HuH-7.5 (cell line): ENCODE results near the gene EHMT1.

Experiments used
- DNase-seq: peaks from one replicate; pipeline ENCODE4 v3.0.0; 2011; ENCODE audit warnings: low spot score

Gene EHMT1

GRCh38 chr9:137741330-137741729, 122.5 kb downstream of the EHMT1 start:
- DNase-seq = no peak

DNA sequence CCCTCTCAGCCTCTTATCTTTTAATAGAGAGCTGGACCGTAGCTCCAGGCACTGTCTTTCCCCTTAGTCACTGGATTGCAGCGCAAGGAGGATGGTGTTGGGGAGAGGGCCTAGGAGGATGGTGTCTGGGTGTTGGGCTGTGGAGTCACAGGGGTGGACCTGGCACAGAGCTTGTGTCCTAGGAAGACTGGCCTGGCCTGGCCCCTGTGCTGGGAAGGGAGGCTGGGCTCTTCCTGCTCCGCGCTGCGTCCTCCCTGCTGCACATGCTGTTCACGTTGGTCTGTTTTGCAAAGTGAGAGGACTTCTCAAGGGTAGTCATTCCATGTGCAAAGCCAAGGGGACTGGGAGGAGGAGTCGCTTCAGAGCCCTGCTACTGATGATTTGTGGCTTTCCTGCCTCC, 123.9 kb downstream of the EHMT1 start:
- DNase-seq = no peak

GRCh38 chr9:137743695-137744094, 124.9 kb downstream of the EHMT1 start:
- DNase-seq = no peak

DNA sequence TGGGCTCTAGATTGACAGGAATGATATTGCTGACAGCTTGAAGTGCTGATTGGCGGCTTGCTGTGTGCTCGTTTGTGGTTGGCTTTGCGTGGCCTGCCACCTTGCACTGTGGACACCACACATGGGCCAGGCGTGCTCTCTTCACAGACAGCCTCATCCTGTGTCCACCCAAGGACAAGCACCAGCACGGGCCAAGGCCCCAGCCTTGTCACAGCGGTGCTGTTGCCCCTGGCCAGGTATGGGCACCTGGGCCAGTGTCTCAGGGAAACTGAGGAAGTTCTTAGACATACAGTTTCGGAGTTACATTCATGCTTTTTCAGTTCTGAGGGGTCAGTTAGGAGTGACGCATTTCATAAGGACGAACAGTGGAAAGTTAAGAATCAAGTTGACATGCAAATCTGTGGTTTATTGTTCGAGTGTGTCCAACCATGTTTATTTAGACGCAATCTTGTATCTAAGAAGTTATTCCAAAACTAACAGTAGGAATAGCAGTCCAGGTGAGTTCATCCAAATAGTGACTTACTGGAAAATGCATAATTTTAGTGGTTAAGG, 125.9 kb downstream of the EHMT1 start:
- DNase-seq = no peak

DNA sequence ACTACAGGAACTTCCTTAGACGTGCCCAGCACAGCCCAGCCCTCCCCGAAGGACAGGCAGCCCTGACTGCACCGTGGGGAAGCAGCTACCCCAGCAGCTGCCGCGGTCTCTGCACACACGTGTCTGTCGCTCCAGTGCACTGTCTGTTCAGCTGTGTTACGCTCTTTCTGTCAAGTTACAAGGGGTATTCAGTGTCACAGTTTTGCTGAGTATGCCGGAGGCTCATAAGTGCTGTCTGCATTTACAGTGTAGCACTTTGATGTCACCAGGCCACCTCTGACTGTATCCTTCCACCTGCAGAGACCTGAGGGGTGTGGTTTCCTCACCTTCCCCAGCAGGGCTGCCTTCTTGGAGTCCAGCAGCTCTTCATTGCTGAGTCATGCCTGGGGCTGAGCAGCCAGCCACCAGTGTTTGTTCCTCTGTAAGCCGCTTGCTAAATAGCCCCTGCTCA, 126.8 kb downstream of the EHMT1 start:
- peak; percentile 32 for DNase-seq

DNA sequence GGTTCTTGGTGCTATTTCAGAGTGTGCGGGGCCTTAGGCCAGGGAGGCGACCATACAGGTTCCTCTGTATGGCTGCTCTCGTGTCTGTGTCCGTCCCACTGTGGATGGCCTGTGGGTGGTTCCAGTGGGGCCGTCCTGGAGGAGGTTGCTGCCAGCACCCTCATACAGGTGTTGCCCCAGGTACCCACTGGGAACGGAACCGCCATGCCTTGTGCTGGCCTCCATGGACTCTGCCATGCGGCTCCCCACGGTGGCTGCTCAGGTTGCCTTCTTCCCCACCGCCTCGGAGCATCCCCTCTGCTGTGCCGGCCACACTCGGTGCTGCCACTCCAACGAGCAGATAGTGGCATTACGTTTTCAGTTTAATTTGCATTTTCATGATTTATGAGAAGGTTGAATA, 129.5 kb downstream of the EHMT1 start:
- DNase-seq = no peak

- no peak for DNase-seq
These were observed 129.9 kb downstream of the EHMT1 start for GRCh38 chr9:137748741-137749140.

- DNase-seq = no peak
These were observed 130.7 kb downstream of the EHMT1 start for GRCh38 chr9:137749511-137749910.

GRCh38 chr9:137750007-137750406, 131.2 kb downstream of the EHMT1 start:
- DNase-seq = no peak

- no peak for DNase-seq
These were observed 131.8 kb downstream of the EHMT1 start for GRCh38 chr9:137750566-137750965.

DNA sequence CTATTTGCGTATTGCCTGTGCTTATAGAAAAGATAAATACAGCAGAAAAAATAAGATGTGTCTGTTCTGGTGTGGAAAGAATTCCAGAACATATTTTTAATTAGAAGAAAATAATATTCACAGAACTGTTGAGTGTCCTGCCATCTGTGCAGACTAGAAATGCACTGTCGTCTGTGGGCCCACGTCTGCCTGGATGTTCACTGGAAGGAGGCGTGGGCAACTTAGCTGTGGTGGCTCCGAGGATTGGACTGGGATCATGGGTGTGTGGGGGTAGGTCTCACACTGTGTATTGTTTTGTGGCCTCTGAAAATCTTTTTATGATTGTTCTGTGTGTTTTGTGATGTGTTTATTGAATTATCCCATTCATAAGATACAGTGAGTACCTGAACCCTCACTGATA, 132.8 kb downstream of the EHMT1 start:
- DNase-seq = no peak

GRCh38 chr9:137752426-137752825, 133.6 kb downstream of the EHMT1 start:
- DNase-seq = no peak

GRCh38 chr9:137753192-137753765, 134.5 kb downstream of the EHMT1 start:
- DNase-seq = no peak

DNA sequence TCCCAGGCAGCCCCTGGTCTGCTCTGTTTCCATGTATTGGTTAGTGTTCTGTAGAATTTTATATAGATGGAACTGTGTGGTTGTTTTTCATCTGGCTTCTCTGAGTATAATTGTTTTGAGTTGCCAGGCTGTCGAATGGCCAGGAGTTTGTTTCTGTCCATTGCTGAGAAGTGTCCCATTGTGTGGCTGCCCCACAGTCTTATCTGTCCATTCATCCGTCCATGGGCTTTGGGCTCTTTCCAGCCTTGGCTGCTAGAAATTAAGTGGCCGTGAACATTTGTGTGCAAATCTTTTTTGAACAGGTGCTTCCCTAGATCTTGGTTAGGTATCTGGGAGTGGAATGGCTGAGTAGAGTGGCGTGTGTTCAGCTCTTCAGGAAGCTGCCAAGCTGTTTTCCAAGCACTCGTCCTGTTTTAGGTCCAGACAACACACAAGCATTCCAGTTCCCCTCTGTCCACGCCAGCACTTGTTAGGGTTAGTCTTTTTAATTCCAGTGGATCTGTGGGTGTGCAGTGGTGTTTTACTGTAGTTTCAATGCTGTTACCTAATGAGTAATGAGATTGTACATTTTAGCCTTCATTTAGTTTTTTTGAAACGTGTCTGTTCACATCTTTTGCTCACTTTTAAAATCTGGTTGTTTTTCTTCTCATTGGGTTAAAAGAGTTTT, 136.6 kb downstream of the EHMT1 start:
- DNase-seq = no peak

- no peak for DNase-seq
These were observed 137.4 kb downstream of the EHMT1 start for GRCh38 chr9:137756045-137756744.

DNA sequence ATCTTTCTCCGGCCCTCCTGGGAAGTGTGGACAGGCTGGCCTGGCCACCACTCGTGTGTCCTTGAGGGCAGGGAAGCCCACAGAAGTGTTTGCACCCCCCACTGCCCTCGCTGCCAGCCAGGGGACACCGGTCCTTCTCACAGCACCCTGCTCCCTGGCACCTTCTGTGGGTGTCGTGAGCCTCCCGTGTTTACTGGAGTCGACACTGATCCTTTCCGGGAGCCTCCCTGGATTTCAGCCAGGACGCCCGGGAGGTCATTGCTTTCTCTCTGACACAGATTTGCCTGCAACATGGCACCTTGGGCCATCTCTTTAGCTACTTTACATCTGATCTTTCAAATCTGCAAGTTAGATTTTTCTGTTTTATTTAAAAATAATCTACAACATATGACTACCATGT, 138.3 kb downstream of the EHMT1 start:
- DNase-seq = no peak

DNA sequence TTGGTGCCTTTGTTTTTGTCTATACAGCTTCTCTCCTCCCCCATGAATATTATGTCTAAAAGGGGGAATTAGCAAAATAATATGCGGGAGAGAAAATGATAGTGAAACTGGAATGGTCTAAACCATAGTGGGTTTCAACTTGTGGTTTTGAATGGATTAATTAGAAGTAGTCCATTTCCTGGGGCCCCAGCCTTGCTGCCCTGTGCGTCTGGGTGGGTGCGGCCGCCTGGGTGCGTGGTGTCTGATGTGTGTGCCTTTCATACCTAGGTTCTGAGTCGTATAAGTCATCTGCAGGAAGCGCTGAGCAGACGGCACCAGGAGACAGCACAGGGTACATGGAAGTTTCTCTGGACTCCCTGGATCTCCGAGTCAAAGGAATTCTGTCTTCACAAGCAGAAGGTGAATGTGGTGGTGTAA, 138.8 kb downstream of the EHMT1 start:
- DNase-seq = no peak

DNA sequence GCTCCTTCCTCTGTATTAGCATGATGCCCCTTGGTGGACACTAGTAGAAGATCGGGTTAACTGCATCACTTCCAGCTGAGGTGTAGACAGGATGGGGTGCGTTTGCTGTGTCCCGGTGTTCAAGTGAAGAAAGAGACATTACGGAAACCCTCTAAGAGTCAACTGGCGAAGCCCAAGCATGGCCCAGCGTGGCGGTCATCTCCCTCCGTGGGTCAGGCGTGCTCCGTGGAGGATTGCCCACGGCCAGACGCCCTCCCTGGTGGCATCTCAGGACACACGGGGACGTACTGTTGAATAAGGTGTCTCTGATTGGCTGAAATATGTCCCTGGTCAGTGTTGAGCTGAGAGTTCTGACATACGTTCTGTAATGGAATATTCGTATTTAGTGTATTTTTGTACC, 139.3 kb downstream of the EHMT1 start:
- DNase-seq = no peak

GRCh38 chr9:137759117-137759516, 140.3 kb downstream of the EHMT1 start:
- no peak for DNase-seq

DNA sequence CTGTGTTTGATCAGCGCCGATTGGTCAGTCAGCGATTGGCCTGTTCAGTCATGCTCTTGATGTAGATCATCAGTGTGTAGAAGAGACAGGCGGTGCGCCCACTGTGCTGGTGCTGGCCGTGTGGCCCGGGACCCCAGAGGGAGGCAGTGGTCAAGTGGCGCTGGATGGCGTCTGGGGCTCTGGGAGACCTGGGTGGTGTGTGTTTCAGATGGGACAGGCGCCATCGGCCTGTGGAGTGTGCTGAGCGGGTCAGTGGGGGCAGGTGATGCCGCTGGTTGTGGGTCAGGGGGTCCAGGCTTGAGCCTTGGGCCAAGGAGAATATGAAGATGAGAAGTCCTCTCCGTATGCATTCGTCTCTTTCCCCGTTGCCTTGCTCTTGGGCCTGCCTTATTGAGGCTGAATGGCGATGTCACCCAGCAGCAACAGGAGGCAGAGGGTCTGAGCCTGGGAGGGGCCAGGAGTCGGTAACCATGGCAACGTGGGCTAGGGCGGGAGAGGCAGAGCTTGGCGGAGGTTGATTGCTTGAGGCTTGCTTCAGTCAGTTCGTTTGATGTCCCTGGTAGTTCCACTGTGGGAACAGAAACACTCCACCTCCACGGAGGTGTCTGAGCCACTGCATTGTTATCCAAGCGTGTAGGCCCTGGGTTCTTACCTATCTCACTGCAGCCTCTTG, 141.0 kb downstream of the EHMT1 start:
- no peak for DNase-seq

GRCh38 chr9:137760426-137760825, 141.6 kb downstream of the EHMT1 start:
- DNase-seq = no peak

DNA sequence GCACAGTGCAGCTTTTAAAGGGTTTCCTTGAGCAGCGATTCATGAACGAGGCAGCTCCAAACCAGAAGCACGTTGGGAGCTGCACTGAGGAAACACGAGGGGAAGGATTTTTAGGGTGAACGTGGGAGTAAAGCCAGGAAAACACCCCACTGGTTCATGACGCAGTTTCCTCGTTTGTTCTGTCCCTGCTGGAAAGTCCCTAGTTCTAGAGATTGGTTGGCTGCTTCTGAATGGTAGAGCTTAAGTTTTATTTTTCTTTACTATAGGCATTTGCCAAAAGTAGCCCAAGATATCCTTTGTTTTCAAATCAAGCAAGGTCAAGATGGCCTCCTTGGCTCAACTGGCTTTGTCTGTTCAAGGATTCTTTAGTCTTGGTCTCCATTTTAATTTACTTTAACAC, 142.2 kb downstream of the EHMT1 start:
- DNase-seq = no peak

- DNase-seq = no peak
These were observed 143.0 kb downstream of the EHMT1 start for GRCh38 chr9:137761793-137762192.
